ENCODE results near the gene TSPAN5. TPM values are rescaled to one million over a fixed set of nuclear protein-coding genes. Genes with fewer than 3 reads are reported as not detected.

Gene TSPAN5
- total RNA-seq, 1 experiment from 2014 or later, result 18.5 TPM

- Mint-ChIP-seq H3K27ac (ENCODE audit: low read depth, unreplicated experiment) (no peak overlapping the region), H3K4me1 (ENCODE audit: insufficient read depth, unreplicated experiment) (peaks cover 9% of the 10 kb centered on the region), H3K9me3 (ENCODE audit: unreplicated experiment) (peaks cover 13% of the 10 kb centered on the region), H3K36me3 (ENCODE audit: insufficient read depth, unreplicated experiment) (no peaks in the 10 kb centered on the region), H3K4me3 (ENCODE audit: unreplicated experiment) (no peak overlapping the region), H3K27me3 (ENCODE audit: insufficient read depth, unreplicated experiment) (no peaks in the 10 kb centered on the region)
- no peak for TF ChIP-seq CTCF (IDR thresholded peaks at IDR 0.05; ENCODE audit: unreplicated experiment)
- ChIA-PET POLR2A (interaction anchor here (1.3 to 1.4 kb wide), 2 partner anchors 10 to 13 kb away, joined by 3 read pairs; partner anchors contain the start of gene TSPAN5), CTCF (interaction anchor here (0.8 kb wide), 1 partner anchor 181 kb away, joined by 3 read pairs; no protein-coding TSS in a partner anchor)
- BruUV-seq (replicated peaks), result no TSS peak
- intact Hi-C loops (cut with micrococcal nuclease), result no loop called here
- no peak for DNase-seq (ENCODE audit: unreplicated experiment)
These were observed 9.8 kb downstream of the TSPAN5 start for GRCh38 chr4:98648602-98649001.

GRCh38 chr4:98646422-98646821, 12.0 kb downstream of the TSPAN5 start:
- TF ChIP-seq CTCF (IDR thresholded peaks at IDR 0.05; ENCODE audit: unreplicated experiment), result no peak

DNA sequence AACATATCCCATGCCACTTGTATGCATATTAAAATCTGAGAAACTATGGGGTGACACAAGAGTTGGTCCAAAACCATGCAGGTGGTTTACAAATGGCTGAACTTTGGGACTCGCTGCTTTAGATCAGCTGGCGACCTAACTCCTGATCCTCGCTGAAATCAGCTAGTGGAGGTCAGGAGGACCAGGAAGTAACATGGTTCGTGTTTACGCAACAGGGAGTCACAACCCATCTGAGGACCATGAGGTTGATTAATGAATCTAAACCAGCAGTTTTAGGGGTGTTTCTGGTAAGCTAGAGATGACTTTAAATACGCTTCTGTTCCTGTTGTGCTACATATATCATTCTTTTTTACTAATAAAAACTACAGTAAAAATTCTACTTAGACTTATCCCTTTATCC, 12.9 kb downstream of the TSPAN5 start:
- Mint-ChIP-seq H3K36me3 (ENCODE audit: insufficient read depth, unreplicated experiment) (no peaks in the 10 kb centered on the region), H3K9me3 (ENCODE audit: unreplicated experiment) (peaks cover 8% of the 10 kb centered on the region), H3K27me3 (ENCODE audit: insufficient read depth, unreplicated experiment) (no peaks in the 10 kb centered on the region), H3K4me3 (ENCODE audit: unreplicated experiment) (no peak overlapping the region), H3K4me1 (ENCODE audit: insufficient read depth, unreplicated experiment) (peaks cover 4% of the 10 kb centered on the region), H3K27ac (ENCODE audit: low read depth, unreplicated experiment) (no peak overlapping the region)
- BruUV-seq (replicated peaks), result no TSS peak
- DNase-seq (ENCODE audit: unreplicated experiment), result no peak
- ChIA-PET CTCF (interaction anchor here (0.5 to 1.2 kb wide), 2 partner anchors 92 to 178 kb away, joined by 3 to 4 read pairs; no protein-coding TSS in a partner anchor), POLR2A (no interaction called here)
- intact Hi-C loops (cut with micrococcal nuclease), result no loop called here
- TF ChIP-seq CTCF (IDR thresholded peaks at IDR 0.05; ENCODE audit: unreplicated experiment), result no peak

More at GRCh38 chr4:98646422-98646821, 12.0 kb downstream of the TSPAN5 start:
- Mint-ChIP-seq H3K4me3 (ENCODE audit: unreplicated experiment) (no peak overlapping the region), H3K27me3 (ENCODE audit: insufficient read depth, unreplicated experiment) (no peaks in the 10 kb centered on the region), H3K36me3 (ENCODE audit: insufficient read depth, unreplicated experiment) (no peaks in the 10 kb centered on the region), H3K27ac (ENCODE audit: low read depth, unreplicated experiment) (no peak overlapping the region), H3K9me3 (ENCODE audit: unreplicated experiment) (peaks cover 13% of the 10 kb centered on the region), H3K4me1 (ENCODE audit: insufficient read depth, unreplicated experiment) (peaks cover 4% of the 10 kb centered on the region)
- intact Hi-C loops (cut with micrococcal nuclease), result no loop called here
- ChIA-PET CTCF (interaction anchor here (1.2 kb wide), 1 partner anchor 179 kb away, joined by 4 read pairs; no protein-coding TSS in a partner anchor), POLR2A (interaction anchor here (0.7 kb wide), 1 partner anchor 168 kb away, joined by 3 read pairs; no protein-coding TSS in a partner anchor)
- DNase-seq (ENCODE audit: unreplicated experiment), result no peak
- BruUV-seq (replicated peaks), result no TSS peak

DNA sequence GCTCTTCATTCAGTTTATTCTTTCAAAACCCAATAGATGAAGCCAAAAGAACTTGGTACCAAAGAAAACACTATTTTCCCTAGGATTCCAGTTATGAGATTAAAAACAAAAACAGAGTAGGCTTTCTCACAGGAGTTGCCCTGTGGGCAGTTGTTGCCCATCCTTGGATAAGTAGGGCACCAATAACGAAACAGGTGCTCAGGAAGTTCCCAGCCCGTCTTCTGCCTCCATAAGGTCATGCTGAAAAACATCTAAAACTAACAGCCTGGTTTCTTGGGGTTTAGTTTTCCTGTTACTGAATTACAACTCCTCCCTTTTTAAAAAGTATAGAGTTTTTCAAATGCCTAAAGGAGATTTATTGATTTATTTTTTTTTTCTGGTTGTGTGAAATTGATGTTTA, 14.7 kb downstream of the TSPAN5 start:
- H3K4me1 Mint-ChIP-seq (ENCODE audit: insufficient read depth, unreplicated experiment), result peaks cover 8% of the 10 kb centered on the region

More for the DNA sequence above, 14.7 kb downstream of the TSPAN5 start:
- no peak for DNase-seq (ENCODE audit: unreplicated experiment)
- no peaks in the 10 kb centered on the region for H3K9me3 Mint-ChIP-seq (ENCODE audit: unreplicated experiment)
- no peak overlapping the region for H3K4me3 Mint-ChIP-seq (ENCODE audit: unreplicated experiment)
- intact Hi-C loops (cut with micrococcal nuclease), result no loop called here
- no peaks in the 10 kb centered on the region for H3K27me3 Mint-ChIP-seq (ENCODE audit: insufficient read depth, unreplicated experiment)
- no peak for TF ChIP-seq CTCF (IDR thresholded peaks at IDR 0.05; ENCODE audit: unreplicated experiment)
- POLR2A ChIA-PET, result interaction anchor here (0.7 kb wide), 1 partner anchor 11 kb away, joined by 3 read pairs; no protein-coding TSS in a partner anchor
- CTCF ChIA-PET, result no interaction called here
- BruUV-seq (replicated peaks), result no TSS peak
- H3K27ac Mint-ChIP-seq (ENCODE audit: low read depth, unreplicated experiment), result no peak overlapping the region
- no peaks in the 10 kb centered on the region for H3K36me3 Mint-ChIP-seq (ENCODE audit: insufficient read depth, unreplicated experiment)

Measured in MCF 10A (cell line).